GM18505 (cell line): ENCODE results near the gene SSC4D.
"Not testable (repeated sequence)": the region's sequence is repeated elsewhere in the genome, so short reads cannot be mapped to it uniquely, and the experiment has no call there.

ENCODE experiments used
- ATAC-seq: cut with Tn5 transposase; IDR thresholded peaks from one replicate; pipeline ENCODE4 v1.9.1; 2021; ENCODE audit not compliant: unreplicated experiment
- POLR2A ChIP-seq: IDR thresholded peaks from 4 replicates; pipeline ENCODE4 v1.6.1; 2011; ENCODE audit warnings: borderline replicate concordance; ENCODE audit not compliant: insufficient read depth, insufficient read length; ENCODE audit errors: extremely low read depth

The SSC4D gene

DNA sequence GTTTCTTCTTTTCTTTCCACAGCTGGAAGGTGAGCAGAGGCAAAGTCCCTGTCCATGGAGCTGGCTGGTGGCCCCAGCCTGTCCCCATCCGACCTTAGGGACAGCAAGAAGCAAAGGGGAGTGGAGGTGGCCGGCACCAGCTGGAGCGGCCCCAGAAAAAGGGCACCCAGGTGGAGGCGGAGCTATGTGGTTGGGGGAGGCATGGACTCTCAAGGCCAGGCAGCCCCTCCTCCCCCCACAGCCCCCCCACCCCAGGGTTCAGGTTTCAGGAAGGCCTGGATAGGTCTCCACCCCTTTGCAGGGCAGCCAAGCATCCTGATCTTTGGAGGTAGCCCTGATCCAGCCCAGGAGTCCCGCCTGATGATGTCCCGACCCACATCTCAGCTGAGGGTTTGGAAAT lies at the start of gene SSC4D:
Gene SSC4D, minus strand, starts transcription at position 161 of the 400 bp plus-strand sequence. CDS start 5,258 bp downstream, outside the sequence.
- no peak for TF ChIP-seq POLR2A
- no peak for ATAC-seq

DNA sequence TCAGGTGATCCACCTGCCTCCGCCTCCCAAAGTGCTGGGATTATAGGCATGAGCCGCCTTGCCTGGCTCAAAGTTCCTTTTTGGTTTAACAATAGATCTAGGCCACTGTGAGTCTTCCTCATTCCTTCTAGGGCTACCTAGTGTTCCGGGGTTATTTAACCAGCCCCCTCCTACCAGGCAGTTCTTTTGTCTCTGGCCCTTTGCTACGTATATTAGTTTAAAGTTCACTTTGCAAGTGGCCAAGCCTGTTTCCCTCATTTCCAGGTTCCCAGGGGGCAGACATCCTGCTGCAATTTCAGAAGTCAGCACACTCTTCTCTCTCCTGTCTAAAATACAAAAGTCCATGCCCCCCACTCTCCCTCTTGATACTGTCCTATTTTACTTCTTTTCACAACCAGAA lies 49.0 kb upstream of the SSC4D start:
- ATAC-seq, result not testable (repeated sequence)

DNA sequence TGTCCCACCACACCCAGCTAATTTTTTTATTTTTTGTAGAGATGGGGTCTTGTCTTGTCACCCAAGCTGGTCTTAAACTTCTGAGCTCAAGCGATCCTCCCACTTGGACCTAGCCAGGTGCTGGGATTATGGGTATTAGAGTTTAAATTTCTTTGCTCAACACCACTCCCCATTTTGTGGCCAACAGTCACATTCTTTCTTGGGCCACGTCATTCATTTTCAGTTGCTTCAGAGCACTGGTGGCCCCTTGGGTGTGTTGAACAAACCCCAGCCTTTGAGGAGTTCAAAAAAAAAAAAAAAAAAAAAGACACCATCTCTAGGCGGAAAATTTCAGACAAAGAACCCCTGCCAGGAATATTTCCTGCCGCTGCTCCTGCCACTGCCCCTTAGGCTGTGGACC lies 47.5 kb upstream of the SSC4D start:
- ATAC-seq, result not testable (repeated sequence)

DNA sequence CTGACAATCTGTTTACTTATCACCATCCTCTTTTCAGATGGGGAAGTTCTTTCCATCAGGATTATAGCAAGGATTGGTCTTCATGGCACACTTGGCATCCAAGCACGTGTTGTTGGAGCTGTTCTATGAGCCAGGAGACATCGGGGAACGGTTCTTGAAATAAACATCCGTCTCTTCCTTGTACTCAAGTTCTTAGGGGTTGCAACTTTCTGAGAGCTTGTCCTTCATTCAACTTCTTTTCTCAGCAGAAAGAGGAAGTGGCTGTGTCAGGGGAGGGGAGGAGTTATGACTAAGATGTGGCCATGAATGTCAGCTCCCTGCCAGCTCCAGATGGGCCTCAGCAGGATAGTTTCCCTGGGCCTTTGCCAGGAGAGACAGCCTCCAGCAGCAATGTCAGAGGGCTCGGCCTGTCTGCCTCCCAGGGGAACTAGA lies 36.1 kb upstream of the SSC4D start:
- TF ChIP-seq POLR2A, result peak; percentile 15
- peak; percentile 75 for ATAC-seq

DNA sequence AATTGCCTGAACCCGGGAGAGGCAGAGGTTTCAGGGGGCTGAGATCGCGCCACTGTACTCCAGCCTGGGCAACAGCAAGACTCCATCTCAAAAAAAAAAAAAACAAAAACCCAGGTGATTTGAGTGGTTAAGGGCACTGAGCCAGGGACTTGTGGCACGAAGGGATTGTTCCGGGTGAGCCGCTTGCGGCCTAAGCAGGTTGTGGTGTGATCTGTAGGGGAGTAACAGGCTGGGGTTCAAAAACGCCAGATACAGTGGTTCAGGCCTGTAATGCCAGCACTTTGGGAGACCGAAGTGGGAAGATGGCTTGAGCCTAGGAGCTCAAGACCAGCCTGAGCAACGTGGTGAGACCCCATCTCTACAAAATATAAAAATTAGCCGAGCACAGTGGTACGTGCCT lies 34.3 kb upstream of the SSC4D start:
- ATAC-seq, result not testable (repeated sequence)

DNA sequence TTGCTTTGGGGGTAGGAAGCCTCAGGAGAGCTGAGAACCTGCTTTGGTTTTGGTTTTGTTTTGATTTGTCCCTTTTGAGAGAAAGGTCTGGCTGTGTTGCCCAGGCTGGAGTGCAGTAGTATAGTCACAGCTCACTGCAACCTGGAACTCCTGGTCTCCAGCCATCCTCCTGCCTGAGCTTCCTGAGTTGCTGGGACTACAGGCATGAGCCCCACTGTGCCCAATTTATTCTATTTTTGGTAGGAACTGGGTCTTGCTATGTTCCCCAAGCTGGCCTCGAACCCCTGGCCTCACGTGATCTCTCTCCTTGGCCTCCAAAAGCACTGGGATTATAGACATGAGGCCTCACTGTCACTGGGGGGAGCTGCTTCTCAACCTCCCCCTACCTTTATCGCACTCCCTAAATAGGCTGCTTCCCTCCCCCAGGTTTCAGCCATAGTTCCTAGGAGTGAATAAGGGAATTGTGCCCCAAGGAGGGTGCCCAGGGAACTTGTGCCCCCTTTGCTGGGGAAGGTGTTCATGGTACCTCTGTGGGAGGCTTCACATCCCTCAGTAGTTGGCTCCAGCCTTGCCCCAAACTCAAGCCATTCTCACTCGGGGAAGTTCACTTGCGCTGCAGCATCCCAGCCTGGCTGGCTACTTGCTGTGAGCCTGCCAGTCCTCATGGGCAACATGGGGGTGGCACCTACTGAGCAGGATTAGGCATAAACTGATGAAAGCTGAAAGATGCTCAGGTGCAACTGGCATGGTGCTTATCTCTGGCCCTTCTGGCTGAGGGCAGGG lies 33.4 kb upstream of the SSC4D start:
- ATAC-seq, result not testable (repeated sequence)

DNA sequence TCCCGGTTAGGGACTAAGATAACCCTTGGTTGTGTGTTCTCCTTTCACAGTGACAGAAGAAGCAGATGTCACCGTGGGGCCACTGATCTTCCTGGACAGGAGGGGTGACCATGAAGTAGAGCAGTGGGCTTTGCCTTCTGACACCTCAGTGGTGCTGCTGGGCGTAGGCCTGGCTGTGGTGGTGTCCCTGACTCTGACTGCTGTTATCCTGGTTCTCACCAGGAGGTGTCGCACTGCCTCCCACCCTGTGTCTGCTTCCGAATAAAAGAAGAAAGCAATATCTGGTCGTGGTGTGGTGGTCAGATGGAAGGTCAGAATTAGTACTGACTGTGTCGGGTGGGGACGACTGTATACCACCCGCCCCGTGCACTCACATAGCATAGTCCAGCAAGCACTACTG lies 32.3 kb upstream of the SSC4D start:
- not testable (repeated sequence) for ATAC-seq

DNA sequence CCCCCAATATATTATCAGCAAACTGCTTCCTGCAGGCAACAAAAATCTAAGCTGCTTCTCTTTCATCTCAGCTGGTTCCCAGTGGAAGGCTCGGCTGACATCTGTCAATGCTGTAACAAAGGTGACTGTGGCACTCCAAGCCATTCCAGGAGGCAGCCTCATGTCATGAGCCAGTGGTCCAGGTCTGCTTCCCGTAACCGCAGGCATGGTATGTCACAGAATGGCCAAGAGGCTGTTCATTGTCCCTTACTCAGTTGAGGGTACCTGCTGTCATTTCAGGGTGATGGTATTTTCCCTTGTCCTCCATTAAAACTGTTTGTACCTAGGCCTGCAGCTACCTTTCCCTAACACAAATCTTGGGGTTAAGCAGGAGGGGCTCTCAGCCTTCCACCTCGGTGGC lies 30.9 kb upstream of the SSC4D start:
- ATAC-seq, result not testable (repeated sequence)

DNA sequence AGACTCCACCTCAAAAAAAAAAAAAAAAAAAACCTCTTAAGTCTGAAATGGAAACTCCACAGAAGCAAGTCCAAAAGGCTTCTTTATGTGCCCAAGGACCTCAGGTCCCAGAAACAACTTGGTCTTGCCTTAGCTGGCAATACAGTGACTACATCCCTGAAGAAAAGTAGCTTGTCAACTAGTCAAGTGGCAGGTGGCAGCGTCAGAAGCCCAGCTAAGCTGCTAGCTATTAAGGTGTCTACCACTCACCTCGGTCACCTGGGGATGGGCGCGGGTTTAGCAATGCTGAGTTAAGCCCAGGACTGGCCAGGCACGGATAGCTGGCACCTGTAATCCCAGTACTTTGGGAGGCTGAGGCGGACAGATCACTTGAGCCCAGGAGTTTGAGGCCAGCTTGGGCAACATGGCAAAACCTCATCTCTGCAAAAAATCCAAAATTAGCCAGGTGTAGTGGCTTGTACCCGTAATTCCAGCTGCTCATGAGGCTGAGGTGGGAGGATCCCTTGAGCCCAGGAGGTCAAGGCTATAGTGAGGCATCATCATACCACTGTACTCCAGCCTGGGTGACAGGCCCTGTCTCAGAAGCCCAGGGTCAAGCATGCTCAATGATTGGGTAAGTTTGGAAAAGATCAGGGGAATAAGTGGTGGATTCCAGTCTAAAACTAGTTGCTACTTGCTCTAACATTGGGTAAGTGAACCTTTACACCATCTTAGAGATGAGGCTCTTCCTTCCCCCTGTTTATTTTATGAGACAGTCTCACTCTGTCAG lies 29.8 kb upstream of the SSC4D start:
- ATAC-seq, result not testable (repeated sequence)

DNA sequence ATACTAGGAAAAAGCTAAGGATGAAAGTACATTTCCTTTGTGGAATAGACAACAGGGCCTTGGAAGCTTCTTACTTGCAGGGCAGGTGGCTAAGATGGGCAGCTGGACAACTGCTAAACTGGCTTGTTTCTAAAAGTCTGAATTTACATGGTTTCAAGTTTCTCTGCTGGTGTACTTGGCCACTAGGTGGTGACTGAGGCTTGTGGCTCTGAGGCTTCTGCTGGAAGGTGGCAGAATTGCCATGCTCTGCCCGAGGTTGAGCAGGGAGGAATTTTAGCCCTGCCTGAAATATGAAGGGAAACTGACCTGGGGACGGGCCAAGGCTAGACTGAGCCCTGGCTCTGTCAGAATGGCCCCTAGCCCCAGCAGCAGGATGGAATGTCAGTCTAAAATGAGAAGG lies 28.4 kb upstream of the SSC4D start:
- peak; percentile 72 for ATAC-seq

DNA sequence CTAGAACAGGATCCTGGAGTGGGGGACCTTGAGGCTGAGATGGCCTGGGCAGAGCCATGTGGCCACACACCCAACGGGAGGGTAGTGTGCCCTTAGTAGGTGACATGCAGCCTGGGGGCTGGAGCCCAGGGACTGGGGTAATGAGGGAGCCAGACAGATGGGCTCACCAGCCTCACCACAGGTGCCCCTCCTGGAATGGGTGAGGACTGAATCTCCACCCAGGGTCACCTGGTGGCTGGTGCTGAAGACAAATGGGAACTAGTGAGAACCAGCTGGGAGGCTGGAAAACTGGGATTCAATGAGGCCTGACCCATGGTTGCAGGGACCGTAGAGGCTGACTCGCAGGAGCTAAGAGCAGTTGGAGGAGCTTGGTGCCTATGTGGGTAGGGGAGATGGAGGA lies 21.3 kb upstream of the SSC4D start:
- no peak for TF ChIP-seq POLR2A

DNA sequence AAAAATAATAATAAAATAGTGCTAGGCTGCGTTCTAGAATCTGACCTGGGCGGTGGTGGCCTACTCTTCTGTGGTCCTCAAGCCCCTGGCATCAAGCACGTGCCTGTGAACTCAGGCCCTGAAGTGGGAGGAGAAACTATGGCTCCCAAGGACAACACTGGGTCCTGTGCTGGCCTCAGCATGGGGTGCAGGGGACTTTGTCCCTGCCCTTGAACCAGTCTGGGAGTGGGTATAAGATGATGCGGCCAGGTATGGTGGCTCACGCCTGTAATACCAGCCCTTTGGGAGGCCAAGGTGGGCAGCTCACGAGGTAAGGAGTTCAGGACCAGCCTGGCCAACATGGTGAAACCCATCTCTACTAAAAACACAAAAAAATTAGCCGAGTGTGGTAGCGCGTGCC lies 20.7 kb upstream of the SSC4D start:
- TF ChIP-seq POLR2A, result no peak
- no peak for ATAC-seq

More for the DNA sequence above, 21.3 kb upstream of the SSC4D start:
- no peak for ATAC-seq

DNA sequence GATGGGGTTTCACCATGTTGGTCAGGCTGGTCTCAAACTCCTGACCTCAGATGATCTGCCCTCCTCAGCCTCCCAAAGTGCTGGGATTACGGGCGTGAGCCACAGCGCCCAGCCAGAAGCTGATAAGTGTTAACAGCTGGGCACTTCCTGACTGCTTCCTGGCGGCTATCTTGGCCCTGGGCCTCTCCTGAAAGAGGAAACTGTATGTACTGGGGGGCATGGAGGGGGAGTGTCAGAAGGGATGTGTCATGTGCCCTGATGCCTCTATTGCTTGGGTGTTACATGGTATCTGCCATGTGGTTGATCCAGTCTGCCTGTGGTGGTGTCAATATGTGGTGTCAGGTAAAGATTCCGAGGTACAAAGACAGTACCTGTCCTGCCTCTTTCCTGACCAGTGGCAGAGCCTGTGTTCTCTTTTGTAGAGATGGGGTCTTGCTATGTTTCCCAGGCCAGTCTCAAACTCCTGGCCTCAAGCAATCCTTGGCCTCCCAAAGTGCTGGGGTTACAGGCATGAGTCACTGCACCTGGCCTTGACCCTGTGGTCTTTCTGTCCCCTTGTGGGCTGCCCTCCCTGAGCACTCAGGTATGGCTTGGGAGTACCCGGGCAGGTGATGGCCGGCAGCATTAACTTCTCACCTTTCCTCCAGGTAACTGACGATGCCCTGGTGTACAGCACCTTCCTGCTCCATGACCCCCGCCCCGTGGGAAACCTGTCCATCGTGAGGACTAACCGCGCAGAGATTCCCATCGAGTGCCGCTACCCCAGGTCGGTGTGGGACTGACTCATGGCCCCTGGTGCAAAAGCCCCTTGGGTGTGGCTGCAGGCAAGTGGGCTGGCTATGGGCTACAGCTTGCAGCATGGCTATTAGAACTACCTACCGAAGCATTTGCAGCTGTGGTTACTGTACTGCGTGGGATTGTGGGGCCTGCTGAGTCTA lies 19.6 kb upstream of the SSC4D start:
- TF ChIP-seq POLR2A, result no peak

DNA sequence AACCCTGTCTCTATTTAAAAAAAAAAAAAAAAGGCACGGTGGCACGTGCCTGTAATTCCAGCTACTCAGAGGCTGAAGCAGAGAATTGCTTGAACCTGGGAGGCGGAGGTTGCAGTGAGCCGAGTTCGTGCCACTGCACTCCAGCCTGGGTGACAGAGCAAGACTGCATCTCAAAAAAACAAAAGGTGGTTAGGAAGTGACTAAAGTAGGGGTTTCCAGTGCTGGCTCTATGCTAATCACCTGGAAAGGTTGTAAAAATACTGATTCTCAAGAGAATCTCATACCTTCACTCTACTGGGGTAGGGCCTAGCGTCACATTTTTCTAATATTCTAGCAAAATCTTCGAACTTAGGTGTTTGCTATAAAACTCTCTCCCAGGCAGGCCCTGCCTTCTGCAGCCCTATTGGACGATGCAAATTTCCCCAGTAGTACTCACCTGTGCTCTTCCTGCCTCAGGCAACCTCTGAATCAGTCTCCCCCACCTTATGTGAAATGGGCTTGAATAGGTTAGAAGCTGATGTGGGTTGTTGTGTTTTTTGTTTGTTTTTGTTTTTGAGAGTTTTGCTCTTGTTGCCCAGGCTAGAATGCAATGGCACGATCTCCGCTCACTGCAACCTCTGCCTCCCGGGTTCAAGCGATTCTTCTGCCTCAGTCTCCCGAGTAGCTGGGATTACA lies 18.8 kb upstream of the SSC4D start:
- ATAC-seq, result no peak
- TF ChIP-seq POLR2A, result no peak

More for the DNA sequence above, 19.6 kb upstream of the SSC4D start:
- no peak for ATAC-seq
